ENCODE measurements around the gene RACGAP1. TPM values are rescaled to one million over a fixed set of nuclear protein-coding genes. Genes with fewer than 3 reads are reported as not detected.
A peak's percentile ranks its signal among the peaks of the same experiment; 100 is the strongest.

The RACGAP1 gene
- total RNA-seq, 4 donors from 2014 or later, result 10.5 to 23.7 (median 13.1) TPM

DNA sequence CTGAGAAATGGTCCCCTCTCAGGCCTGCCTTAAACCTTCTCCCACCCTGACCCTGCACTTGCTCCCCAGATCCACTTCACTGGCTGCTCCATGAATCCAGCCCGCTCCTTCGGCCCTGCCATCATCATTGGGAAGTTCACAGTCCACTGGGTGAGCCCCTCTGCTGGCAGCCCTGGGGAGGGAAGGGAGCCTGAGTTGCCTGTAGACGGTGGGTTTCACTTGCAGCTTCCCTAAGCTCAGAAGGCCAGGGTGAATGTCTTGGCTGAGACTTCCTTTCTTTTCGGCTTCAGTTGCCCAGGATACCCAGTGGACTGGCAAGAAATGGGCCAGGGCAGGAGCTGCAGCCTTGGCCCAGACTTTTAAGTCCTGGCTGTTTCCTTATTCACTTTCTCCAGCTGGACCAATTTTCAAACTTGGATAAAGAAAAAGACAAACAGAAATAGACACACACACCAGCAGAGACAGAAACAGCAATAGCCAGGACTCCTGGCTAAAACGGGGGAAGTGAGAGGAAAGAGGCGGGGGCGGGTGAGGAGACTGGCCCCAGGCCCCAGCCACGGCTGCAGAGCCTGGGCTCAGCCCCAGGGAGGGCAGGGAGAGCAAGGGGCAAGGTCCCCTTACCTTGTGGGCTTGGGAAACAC is 50.5 kb downstream of the RACGAP1 start:
- H3K36me3 ChIP-seq, result no peaks in the 10 kb centered on the region
- H3K27me3 ChIP-seq, result peaks cover 12% of the 10 kb centered on the region
- no peak for ATAC-seq
- peaks cover 0 to 20% (median 8%) of the 10 kb centered on the region in 3 donors for H3K4me1 ChIP-seq
- no peak for TF ChIP-seq POLR2A (IDR thresholded peaks at IDR 0.05)
- peak in 1 of 4 experiments; percentile 2 for TF ChIP-seq CTCF (IDR thresholded peaks at IDR 0.05)
- TF ChIP-seq POLR2AphosphoS5 (IDR thresholded peaks at IDR 0.05), result no peak
- peak overlapping the region in 3 of 4 donors; percentile 50 to 66 (median 54) for H3K27ac ChIP-seq
- no peak overlapping the region for H3K4me3 ChIP-seq
- no peaks in the 10 kb centered on the region for H3K9me3 ChIP-seq
- WGBS, 2 donors (ENCODE audit: low coverage in 1 of 2), result 29% methylated on average over 4 of the region's 8 CpGs; no CpG with 5 or more reads in 1 of the 2 donors

- H3K4me1 ChIP-seq, result peaks cover 0 to 20% (median 8%) of the 10 kb centered on the region in 3 donors
- no peak for TF ChIP-seq EP300 (IDR thresholded peaks at IDR 0.05)
- no peak for TF ChIP-seq POLR2AphosphoS5 (IDR thresholded peaks at IDR 0.05)
- TF ChIP-seq CTCF (IDR thresholded peaks at IDR 0.05), result peak in 3 of 4 experiments; percentile 74 to 78 (median 75)
- peaks cover 18% of the 10 kb centered on the region for H3K27me3 ChIP-seq
- H3K36me3 ChIP-seq, result no peaks in the 10 kb centered on the region
- H3K9me3 ChIP-seq, result no peaks in the 10 kb centered on the region
- peak overlapping the region in 3 of 4 donors; percentile 50 to 66 (median 54) for H3K27ac ChIP-seq
- no peak overlapping the region for H3K4me3 ChIP-seq
- WGBS, 2 donors (ENCODE audit: low coverage in 1 of 2), result 80% methylated on average over 1 of the region's 15 CpGs; no CpG with 5 or more reads in 1 of the 2 donors
- peak; percentile 82 for ATAC-seq
Observed at GRCh38 chr12:49974231-49974675, 51.0 kb downstream of the RACGAP1 start.

- H3K36me3 ChIP-seq, result no peaks in the 10 kb centered on the region
- no peak overlapping the region for H3K27ac ChIP-seq
- TF ChIP-seq EP300 (IDR thresholded peaks at IDR 0.05) (no peak), CTCF (IDR thresholded peaks at IDR 0.05) (no peak), POLR2AphosphoS5 (IDR thresholded peaks at IDR 0.05) (no peak), POLR2A (IDR thresholded peaks at IDR 0.05) (no peak)
- H3K4me1 ChIP-seq, result peaks cover 0 to 20% (median 8%) of the 10 kb centered on the region in 3 donors
- peaks cover 26% of the 10 kb centered on the region for H3K27me3 ChIP-seq
- no peak for ATAC-seq
- no peaks in the 10 kb centered on the region for H3K9me3 ChIP-seq
- WGBS, 2 donors (ENCODE audit: low coverage in 1 of 2), result 69 to 100% methylated on average over 2 to 4 of the region's 19 CpGs
- no peak overlapping the region for H3K4me3 ChIP-seq
Observed at GRCh38 chr12:49973361-49973830, 51.9 kb downstream of the RACGAP1 start.

DNA sequence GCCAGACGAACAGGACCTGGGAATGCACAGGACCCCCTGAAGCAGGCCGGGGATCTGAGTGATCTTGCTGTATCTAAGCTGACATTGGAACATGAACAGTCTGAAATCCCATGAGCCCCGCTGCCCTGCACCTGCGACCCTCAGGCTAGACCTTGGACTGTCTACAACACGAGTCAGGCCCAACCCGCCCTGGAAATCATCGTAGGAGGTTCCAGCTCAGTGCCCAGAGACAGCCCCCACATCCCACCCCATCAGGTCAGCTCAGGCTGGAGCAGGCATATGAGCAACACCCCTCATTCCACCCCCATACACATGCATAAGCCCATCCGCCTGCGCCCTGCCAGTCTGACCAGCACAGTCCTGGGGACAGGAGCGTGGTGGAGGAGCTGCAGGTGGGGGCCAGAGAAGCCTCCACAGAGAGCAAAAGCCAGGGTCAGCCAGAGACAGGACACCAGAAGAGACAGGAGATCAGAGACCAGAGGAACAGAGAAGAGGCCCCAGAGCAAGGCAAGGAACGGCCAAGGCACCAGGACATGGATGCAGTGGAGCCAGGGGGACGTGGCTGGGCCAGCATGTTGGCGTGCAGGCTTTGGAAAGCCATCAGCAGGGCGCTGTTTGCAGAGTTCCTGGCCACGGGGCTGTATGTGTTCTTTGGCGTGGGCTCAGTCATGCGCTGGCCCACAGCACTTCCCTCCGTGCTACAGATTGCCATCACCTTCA is 52.5 kb downstream of the RACGAP1 start, which contains the start of gene AQP6:
Gene AQP6, plus strand, starts transcription at position 307 of the 720 bp plus-strand sequence. Its CDS starts 227 bp downstream, at position 534.
- no peak for ATAC-seq
- peaks cover 31% of the 10 kb centered on the region for H3K27me3 ChIP-seq
- H3K27ac ChIP-seq, result no peak within 1 kb of the TSS
- no peak within 1 kb of the TSS for H3K4me3 ChIP-seq
- WGBS, 2 donors (ENCODE audit: low coverage in 1 of 2), result 72% methylated on average over 13 of the region's 18 CpGs; no CpG with 5 or more reads in 1 of the 2 donors
- TF ChIP-seq POLR2A (IDR thresholded peaks at IDR 0.05) (no peak), CTCF (IDR thresholded peaks at IDR 0.05) (no peak), EP300 (IDR thresholded peaks at IDR 0.05) (no peak), POLR2AphosphoS5 (IDR thresholded peaks at IDR 0.05) (no peak)
- H3K36me3 ChIP-seq, result no peaks in the 10 kb centered on the region
- H3K4me1 ChIP-seq, result peaks cover 0 to 22% (median 8%) of the 10 kb centered on the region in 3 donors
- H3K9me3 ChIP-seq, result no peaks in the 10 kb centered on the region

Measured in gastroesophageal sphincter (tissue), 4 donors.